ENCODE measurements around the gene FOXN3. TPM values are rescaled to one million over a fixed set of nuclear protein-coding genes. Genes with fewer than 3 reads are reported as not detected.

Gene FOXN3
- total and polyA plus RNA-seq, 10 of the 15 experiments (the other 5 are each of a cell fraction or from before 2014, with no cell fraction given), result 4.5 to 68.9 (median 29.7) TPM

- TF ChIP-seq USF1 (IDR thresholded peaks at IDR 0.05; ENCODE audit: borderline replicate concordance, extremely low read length, insufficient read depth, low read depth, low read length) (no peak), ZNF687 (IDR thresholded peaks at IDR 0.05) (no peak), CREB1 (IDR thresholded peaks at IDR 0.05; ENCODE audit: low read depth) (no peak), IKZF1 (conservative IDR thresholded peaks at IDR 0.05) (no peak), CBX3 (IDR thresholded peaks at IDR 0.05; ENCODE audit: borderline replicate concordance, low read depth) (no peak)
Measured at GRCh38 chr14:89408907-89409700, 7.9 kb downstream of the FOXN3 start (continued).
